ENCODE data around the gene ITPR2.

DNA sequence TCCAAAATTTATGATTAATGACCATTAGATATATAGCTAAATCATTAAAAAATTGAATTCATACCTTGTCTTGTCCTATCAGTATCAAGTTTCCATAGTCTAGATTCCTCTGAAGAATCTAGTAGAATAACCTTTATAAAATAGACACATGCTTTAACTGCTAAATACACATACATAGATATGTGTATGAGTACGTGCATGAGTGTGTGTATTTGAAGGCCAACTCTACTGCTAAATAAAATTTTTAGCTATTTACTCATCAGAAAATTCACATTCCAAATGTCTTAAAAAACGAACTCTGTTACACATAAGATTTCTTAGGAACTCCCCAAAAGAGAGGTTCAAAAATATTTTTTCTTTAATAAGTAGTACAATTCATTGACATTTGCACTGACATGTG is 404.6 kb downstream of the ITPR2 start:
- TF ChIP-seq, protein P1, sequence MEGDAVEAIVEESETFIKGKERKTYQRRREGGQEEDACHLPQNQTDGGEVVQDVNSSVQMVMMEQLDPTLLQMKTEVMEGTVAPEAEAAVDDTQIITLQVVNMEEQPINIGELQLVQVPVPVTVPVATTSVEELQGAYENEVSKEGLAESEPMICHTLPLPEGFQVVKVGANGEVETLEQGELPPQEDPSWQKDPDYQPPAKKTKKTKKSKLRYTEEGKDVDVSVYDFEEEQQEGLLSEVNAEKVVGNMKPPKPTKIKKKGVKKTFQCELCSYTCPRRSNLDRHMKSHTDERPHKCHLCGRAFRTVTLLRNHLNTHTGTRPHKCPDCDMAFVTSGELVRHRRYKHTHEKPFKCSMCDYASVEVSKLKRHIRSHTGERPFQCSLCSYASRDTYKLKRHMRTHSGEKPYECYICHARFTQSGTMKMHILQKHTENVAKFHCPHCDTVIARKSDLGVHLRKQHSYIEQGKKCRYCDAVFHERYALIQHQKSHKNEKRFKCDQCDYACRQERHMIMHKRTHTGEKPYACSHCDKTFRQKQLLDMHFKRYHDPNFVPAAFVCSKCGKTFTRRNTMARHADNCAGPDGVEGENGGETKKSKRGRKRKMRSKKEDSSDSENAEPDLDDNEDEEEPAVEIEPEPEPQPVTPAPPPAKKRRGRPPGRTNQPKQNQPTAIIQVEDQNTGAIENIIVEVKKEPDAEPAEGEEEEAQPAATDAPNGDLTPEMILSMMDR (IDR thresholded peaks at IDR 0.05; ENCODE audit: low read depth, low read length) = no peak
- TF ChIP-seq EZH2phosphoT487 (IDR thresholded peaks at IDR 0.05; ENCODE audit: low read depth) = no peak

Measured in OCI-LY3 (cell line).